ENCODE data around the gene ENPP6.

Gene ENPP6

DNA sequence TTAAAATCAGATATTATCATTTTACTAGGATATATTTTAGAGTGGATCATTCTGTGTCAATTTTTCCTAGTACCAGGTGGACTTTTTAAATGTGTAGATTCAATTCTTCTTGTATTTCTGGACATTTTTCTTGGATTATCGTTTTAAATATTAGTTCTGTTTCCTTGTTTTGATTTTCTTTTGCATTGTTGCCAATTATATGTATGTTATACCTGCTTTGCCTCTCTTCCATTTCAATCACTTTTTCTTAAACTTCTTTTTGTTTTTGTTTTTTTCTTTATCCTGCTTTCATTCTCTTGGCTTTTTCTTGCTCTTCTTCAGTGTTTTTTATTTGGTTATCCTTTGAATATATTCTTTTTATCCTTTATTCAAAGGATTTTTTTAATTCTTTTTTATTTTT, 171.5 kb downstream of the ENPP6 start:
- FAIRE-seq, result no peak

DNA sequence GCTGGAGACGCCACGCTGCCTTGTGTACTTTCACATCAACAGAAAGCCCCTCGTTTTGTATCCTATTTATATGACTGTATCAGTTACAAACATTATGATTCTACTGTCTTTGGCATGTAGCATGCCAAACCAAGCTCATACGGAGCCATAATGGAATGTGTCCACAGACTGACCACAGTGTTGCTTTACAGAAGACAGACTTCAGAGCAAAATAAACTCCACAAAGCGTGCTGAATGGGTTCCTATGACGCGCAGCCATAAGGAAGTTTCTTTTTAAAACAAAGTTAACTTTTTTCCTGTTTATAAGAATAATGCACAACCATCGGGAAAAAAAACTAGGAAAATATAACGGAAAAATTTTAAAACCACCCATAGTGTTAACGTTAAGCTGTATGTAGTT, 176.5 kb downstream of the ENPP6 start:
- no peak for FAIRE-seq

DNA sequence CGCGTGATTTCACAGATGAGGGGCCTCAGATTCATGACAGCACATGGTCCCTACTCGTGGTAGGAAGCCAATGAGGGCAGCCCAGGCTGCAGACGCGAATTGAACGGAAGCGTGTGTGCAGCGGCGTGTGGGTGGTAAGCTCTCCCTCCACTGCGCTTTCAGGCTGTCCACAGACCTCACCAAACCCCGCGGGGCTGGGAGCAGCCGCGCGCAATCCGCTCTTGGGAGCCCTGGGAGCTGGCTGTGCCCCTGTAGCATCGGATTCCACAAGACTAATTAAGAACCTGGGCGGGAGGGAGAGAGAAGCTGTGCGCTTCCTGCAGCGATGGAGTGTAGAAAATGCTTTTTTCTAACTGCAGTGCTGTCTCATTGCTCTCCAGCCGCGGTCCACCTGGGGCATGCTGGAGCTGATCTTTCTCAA, 177.7 kb downstream of the ENPP6 start:
- FAIRE-seq, result no peak

Measured in A204.1 (cell line).